ENCODE measurements around the gene TLL2.

- TF ChIP-seq, protein P1, sequence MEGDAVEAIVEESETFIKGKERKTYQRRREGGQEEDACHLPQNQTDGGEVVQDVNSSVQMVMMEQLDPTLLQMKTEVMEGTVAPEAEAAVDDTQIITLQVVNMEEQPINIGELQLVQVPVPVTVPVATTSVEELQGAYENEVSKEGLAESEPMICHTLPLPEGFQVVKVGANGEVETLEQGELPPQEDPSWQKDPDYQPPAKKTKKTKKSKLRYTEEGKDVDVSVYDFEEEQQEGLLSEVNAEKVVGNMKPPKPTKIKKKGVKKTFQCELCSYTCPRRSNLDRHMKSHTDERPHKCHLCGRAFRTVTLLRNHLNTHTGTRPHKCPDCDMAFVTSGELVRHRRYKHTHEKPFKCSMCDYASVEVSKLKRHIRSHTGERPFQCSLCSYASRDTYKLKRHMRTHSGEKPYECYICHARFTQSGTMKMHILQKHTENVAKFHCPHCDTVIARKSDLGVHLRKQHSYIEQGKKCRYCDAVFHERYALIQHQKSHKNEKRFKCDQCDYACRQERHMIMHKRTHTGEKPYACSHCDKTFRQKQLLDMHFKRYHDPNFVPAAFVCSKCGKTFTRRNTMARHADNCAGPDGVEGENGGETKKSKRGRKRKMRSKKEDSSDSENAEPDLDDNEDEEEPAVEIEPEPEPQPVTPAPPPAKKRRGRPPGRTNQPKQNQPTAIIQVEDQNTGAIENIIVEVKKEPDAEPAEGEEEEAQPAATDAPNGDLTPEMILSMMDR (conservative IDR thresholded peaks at IDR 0.05; ENCODE audit: low read depth in 2 of 2): no peak
- TF ChIP-seq POLR2AphosphoS5 (IDR thresholded peaks at IDR 0.05; ENCODE audit: low read depth) (no peak), REST (IDR thresholded peaks at IDR 0.05; ENCODE audit: unreplicated experiment) (no peak), ZNF114 (CRISPR knock-in tag; IDR thresholded peaks at IDR 0.05) (no peak), EZH2 (IDR thresholded peaks at IDR 0.05; ENCODE audit: low read depth, unreplicated experiment) (no peak), JUNB (IDR thresholded peaks at IDR 0.05; ENCODE audit: unreplicated experiment) (no peak), STAT1 (IDR thresholded peaks at IDR 0.05; ENCODE audit: unreplicated experiment) (no peak), CREB1 (CRISPR knock-in tag; IDR thresholded peaks at IDR 0.05; ENCODE audit: low read depth) (no peak), EZH2phosphoT487 (IDR thresholded peaks at IDR 0.05; ENCODE audit: unreplicated experiment) (no peak), ZNF331 (CRISPR knock-in tag; IDR thresholded peaks at IDR 0.05; ENCODE audit: low read depth) (no peak)
- TF ChIP-seq, protein P2, sequence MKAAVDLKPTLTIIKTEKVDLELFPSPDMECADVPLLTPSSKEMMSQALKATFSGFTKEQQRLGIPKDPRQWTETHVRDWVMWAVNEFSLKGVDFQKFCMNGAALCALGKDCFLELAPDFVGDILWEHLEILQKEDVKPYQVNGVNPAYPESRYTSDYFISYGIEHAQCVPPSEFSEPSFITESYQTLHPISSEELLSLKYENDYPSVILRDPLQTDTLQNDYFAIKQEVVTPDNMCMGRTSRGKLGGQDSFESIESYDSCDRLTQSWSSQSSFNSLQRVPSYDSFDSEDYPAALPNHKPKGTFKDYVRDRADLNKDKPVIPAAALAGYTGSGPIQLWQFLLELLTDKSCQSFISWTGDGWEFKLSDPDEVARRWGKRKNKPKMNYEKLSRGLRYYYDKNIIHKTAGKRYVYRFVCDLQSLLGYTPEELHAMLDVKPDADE (IDR thresholded peaks at IDR 0.05): no peak
Measured at GRCh38 chr10:96436035-96436434, 77.7 kb downstream of the TLL2 start.
